Left ventricle myocardium inferior (tissue), 1 donor: Measurements from ENCODE around the gene EDN3. TPM values are rescaled to one million over a fixed set of nuclear protein-coding genes. Genes with fewer than 3 reads are reported as not detected.
A peak's percentile ranks its signal among the peaks of the same experiment; 100 is the strongest.

ENCODE experiments used
- DNase-seq: peaks from one replicate; pipeline ENCODE4 v3.0.0-alpha.2; 2020
- H3K27ac ChIP-seq: fragments of 200-600 bp; replicated peaks from 2 replicates; pipeline ENCODE4 v1.8.0; 2021
- H3K27me3 ChIP-seq: fragments of 200-600 bp; 2 replicates; pipeline ENCODE4 v1.8.0; 2021; ENCODE audit warnings: low read depth
- H3K36me3 ChIP-seq: fragments of 200-600 bp; 2 replicates; pipeline ENCODE4 v1.8.0; 2021
- H3K4me1 ChIP-seq: fragments of 200-600 bp; 2 replicates; pipeline ENCODE4 v1.8.0; 2021
- H3K4me3 ChIP-seq: fragments of 200-600 bp; 2 replicates; pipeline ENCODE4 v1.8.0; 2021; ENCODE audit warnings: mild to moderate bottlenecking, moderate library complexity
- H3K9me3 ChIP-seq: fragments of 200-600 bp; replicated peaks from 2 replicates; pipeline ENCODE4 v1.8.0; 2021
- intact Hi-C: fragments of 100-400 bp; cut with micrococcal nuclease; formaldehyde crosslinking; loops from one replicate; pipeline ENCODE4 v1.11.0; 2022
- total RNA-seq: library from RNA; stranded (reverse); fragmentation: NEBNext Ultra II Directional; extraction: Animal tissue kit (Norgen Biotek cat#: 25700); gene quantifications from one replicate; pipeline ENCODE4 v1.2.1, GENCODE V29; 2021
- TF ChIP-seq, protein P1 (sequence below): fragments of 200-600 bp; IDR thresholded peaks from 2 replicates; pipeline ENCODE4 v1.8.0; 2021; ENCODE audit warnings: antibody characterized with exemption, mild to moderate bottlenecking, borderline replicate concordance
- donor health status: DM: no; HTN: yes; CAD: no; lungs with severe emphysema.

The EDN3 gene
- total RNA-seq, 1 donor from 2014 or later: not detected

DNA sequence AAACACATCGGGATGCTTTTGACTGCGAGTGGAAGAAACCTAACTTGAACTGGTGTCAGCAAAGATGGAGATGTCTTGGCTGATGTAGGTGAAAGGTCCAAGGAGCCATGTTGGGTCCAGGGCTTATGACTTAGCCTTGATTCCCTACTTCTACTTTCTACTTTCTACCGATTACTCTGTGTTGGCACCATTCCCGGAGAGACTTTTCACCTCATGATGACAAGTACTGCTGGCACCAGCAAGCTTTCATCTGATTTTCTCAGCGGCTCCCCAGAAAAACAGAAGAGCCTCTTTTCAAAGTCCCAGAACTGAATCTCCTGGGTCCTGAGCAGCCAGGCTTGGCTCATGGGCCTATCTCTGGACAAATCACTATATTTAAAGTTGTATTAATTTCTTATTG is 4.9 kb upstream of the EDN3 start:
- H3K4me1 ChIP-seq: peaks cover 7% of the 10 kb centered on the region
- H3K4me3 ChIP-seq: no peak overlapping the region
- no peak for DNase-seq
- intact Hi-C loops: no loop called here
- TF ChIP-seq, protein P1, sequence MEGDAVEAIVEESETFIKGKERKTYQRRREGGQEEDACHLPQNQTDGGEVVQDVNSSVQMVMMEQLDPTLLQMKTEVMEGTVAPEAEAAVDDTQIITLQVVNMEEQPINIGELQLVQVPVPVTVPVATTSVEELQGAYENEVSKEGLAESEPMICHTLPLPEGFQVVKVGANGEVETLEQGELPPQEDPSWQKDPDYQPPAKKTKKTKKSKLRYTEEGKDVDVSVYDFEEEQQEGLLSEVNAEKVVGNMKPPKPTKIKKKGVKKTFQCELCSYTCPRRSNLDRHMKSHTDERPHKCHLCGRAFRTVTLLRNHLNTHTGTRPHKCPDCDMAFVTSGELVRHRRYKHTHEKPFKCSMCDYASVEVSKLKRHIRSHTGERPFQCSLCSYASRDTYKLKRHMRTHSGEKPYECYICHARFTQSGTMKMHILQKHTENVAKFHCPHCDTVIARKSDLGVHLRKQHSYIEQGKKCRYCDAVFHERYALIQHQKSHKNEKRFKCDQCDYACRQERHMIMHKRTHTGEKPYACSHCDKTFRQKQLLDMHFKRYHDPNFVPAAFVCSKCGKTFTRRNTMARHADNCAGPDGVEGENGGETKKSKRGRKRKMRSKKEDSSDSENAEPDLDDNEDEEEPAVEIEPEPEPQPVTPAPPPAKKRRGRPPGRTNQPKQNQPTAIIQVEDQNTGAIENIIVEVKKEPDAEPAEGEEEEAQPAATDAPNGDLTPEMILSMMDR: no peak
- no peaks in the 10 kb centered on the region for H3K9me3 ChIP-seq
- H3K36me3 ChIP-seq: no peaks in the 10 kb centered on the region
- H3K27ac ChIP-seq: no peak overlapping the region
- peaks cover 87% of the 10 kb centered on the region for H3K27me3 ChIP-seq

DNA sequence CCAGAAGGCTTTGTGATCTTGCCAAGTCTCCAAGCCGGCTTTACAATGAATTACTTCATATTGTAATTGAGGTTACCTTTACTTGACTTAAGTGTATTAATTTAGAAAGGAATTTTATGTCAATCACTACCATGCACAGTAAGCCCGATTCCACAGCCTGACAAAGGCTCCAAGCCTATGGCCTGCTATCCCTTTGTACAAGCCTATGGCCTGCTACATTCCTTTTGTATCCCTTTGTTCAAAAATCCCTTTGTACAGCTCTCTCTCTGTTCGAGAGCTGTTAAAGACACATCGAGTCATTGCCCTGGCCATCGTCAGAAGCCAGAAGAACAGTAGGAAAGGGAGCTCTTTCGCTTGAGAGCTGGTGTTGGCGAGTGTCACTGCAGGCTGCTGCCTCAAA is 2.7 kb upstream of the EDN3 start:
- DNase-seq: no peak
- no peak overlapping the region for H3K4me3 ChIP-seq
- intact Hi-C loops: no loop called here
- H3K27me3 ChIP-seq: peaks cover 100% of the 10 kb centered on the region
- no peaks in the 10 kb centered on the region for H3K36me3 ChIP-seq
- TF ChIP-seq, protein P1: no peak
- no peaks in the 10 kb centered on the region for H3K9me3 ChIP-seq
- H3K4me1 ChIP-seq: peaks cover 9% of the 10 kb centered on the region
- no peak overlapping the region for H3K27ac ChIP-seq

DNA sequence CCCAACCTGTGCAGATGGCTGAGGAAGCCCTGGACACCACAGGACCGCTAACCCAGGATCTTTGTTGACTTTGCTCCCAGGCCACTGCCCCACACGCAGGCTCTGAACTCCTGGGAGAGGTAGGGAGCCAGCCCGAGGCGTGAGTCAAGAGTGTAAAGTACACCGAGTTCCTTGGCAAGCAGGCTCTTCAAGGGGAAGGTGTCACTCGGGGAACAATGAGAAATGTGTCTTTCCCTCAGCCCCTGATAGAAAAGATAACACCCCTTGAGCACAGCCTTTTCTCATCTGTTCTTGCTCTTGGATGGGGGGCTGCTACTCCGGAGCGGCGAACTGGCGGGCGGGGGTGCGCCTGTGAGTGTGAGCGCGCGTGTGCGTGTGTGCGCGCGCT is 472 bp upstream of the EDN3 start:
- Histone ChIP-seq H3K27ac (no peak overlapping the region), H3K4me3 (peak overlapping the region; percentile 14), H3K4me1 (peaks cover 9% of the 10 kb centered on the region), H3K36me3 (no peaks in the 10 kb centered on the region), H3K27me3 (peaks cover 100% of the 10 kb centered on the region), H3K9me3 (no peaks in the 10 kb centered on the region)
- no peak for DNase-seq
- intact Hi-C loops: no loop called here
- TF ChIP-seq, protein P1: no peak

DNA sequence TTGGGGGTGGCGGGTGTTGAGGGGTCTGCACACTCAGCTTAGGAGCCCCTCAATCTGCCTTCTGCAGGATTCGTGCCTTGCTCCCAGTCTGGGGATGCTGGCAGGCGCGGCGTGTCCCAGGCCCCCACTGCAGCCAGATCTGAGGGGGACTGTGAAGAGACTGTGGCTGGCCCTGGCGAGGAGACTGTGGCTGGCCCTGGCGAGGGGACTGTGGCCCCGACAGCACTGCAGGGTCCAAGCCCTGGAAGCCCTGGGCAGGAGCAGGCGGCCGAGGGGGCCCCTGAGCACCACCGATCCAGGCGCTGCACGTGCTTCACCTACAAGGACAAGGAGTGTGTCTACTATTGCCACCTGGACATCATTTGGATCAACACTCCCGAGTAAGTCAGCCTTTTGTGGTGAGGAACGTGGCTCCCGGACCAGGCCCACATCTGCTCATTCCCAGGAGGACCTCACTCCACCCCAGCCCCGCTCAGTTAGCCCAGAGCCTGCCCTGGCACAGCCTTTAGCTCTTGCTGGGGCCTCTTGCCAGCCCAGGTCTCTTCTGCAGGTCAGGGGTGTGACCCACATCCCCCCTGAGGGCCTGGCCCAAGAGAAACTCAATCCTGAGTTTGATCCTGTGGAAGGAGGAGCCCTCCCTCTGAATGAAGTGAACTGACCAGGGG is 1.1 kb downstream of the EDN3 start:
- Histone ChIP-seq H3K27me3 (peaks cover 99% of the 10 kb centered on the region), H3K36me3 (no peaks in the 10 kb centered on the region), H3K9me3 (no peaks in the 10 kb centered on the region), H3K4me1 (peaks cover 9% of the 10 kb centered on the region), H3K27ac (no peak overlapping the region), H3K4me3 (no peak overlapping the region)
- TF ChIP-seq, protein P1: no peak
- no peak for DNase-seq
- intact Hi-C loops: no loop called here

DNA sequence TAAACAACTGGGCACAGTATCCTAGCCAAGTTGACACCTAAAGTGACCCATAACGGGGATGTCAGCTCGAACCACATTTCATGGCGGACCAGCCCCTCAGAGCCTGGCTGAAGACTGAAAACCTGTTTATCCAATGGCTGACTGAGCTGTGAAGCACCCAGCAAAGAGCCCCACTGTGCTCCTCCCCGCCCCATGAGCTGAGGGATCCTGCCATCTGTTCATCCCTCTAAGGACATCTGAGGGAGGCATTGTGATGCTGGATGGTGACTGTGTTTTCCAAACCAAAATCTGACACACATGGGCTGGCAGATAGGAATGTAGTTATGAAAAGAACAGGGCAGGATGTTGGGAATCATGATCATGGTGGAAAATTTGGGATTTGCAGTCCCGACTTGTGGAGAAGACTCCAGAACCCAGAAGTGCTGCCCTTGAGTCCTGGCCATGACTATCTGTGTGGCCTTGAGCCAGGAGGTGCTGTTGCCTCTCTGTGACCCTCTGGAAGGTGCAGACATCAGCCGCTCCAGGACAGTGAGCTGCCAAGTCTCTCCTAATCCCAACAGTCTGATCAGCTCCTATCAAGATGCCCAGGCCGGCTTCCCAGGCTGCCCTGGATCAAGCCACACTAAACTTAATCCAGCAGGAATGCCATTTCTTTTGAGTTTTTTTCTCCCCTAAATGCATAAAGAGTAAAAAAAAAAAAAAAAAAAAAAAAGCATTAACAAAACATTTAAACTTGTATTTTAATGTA is 5.7 kb downstream of the EDN3 start:
- H3K36me3 ChIP-seq: no peaks in the 10 kb centered on the region
- no peak overlapping the region for H3K4me3 ChIP-seq
- intact Hi-C loops: no loop called here
- H3K4me1 ChIP-seq: no peaks in the 10 kb centered on the region
- DNase-seq: no peak
- TF ChIP-seq, protein P1: no peak
- H3K27ac ChIP-seq: no peak overlapping the region
- peaks cover 89% of the 10 kb centered on the region for H3K27me3 ChIP-seq
- no peaks in the 10 kb centered on the region for H3K9me3 ChIP-seq
